ENCODE results near the gene KCNE4.

Gene KCNE4

GRCh38 chr2:223087466-223087865 lies 35.5 kb downstream of the KCNE4 start:
- DNase-seq (ENCODE audit: low spot score) = no peak

- DNase-seq (ENCODE audit: low spot score) = no peak
Measured at GRCh38 chr2:223088866-223089265, 36.9 kb downstream of the KCNE4 start.

- DNase-seq (ENCODE audit: low spot score) = no peak
Measured at GRCh38 chr2:223090039-223090438, 38.0 kb downstream of the KCNE4 start.

GRCh38 chr2:223090540-223091235 lies 38.7 kb downstream of the KCNE4 start:
- DNase-seq (ENCODE audit: low spot score) = no peak

- no peak for DNase-seq (ENCODE audit: low spot score)
Measured at GRCh38 chr2:223092667-223093066, 40.7 kb downstream of the KCNE4 start.

GRCh38 chr2:223093436-223094241 lies 41.6 kb downstream of the KCNE4 start:
- no peak for DNase-seq (ENCODE audit: low spot score)

- no peak for DNase-seq (ENCODE audit: low spot score)
Measured at GRCh38 chr2:223095207-223095606, 43.2 kb downstream of the KCNE4 start.

- no peak for DNase-seq (ENCODE audit: low spot score)
Measured at GRCh38 chr2:223096235-223096970, 44.4 kb downstream of the KCNE4 start.

- DNase-seq (ENCODE audit: low spot score) = no peak
Measured at GRCh38 chr2:223097888-223098383, 45.9 kb downstream of the KCNE4 start.

- DNase-seq (ENCODE audit: low spot score) = no peak
Measured at GRCh38 chr2:223099561-223099960, 47.6 kb downstream of the KCNE4 start.

GRCh38 chr2:223100061-223100511 lies 48.1 kb downstream of the KCNE4 start:
- DNase-seq (ENCODE audit: low spot score) = no peak

- DNase-seq (ENCODE audit: low spot score) = peak; percentile 2
Measured at GRCh38 chr2:223101340-223102039, 49.5 kb downstream of the KCNE4 start.

- DNase-seq (ENCODE audit: low spot score) = no peak
Measured at GRCh38 chr2:223102040-223102400, 50.0 kb downstream of the KCNE4 start.

GRCh38 chr2:223102450-223102849 lies 50.5 kb downstream of the KCNE4 start:
- DNase-seq (ENCODE audit: low spot score) = no peak

- no peak for DNase-seq (ENCODE audit: low spot score)
Measured at GRCh38 chr2:223104336-223105132, 52.5 kb downstream of the KCNE4 start.
